VCaP (cell line): ENCODE results near the gene DNAJB9.

Source experiments
- H3K27ac ChIP-seq: fragments of 450-650 bp; 2 replicates; pipeline ENCODE4 v1.5.1; 2017
- TF ChIP-seq, protein P1 (sequence below): fragments of 450-650 bp; conservative IDR thresholded peaks from 2 replicates; pipeline ENCODE4 v1.5.1; 2017; ENCODE audit warnings: mild to moderate bottlenecking, moderate library complexity

Gene DNAJB9

DNA sequence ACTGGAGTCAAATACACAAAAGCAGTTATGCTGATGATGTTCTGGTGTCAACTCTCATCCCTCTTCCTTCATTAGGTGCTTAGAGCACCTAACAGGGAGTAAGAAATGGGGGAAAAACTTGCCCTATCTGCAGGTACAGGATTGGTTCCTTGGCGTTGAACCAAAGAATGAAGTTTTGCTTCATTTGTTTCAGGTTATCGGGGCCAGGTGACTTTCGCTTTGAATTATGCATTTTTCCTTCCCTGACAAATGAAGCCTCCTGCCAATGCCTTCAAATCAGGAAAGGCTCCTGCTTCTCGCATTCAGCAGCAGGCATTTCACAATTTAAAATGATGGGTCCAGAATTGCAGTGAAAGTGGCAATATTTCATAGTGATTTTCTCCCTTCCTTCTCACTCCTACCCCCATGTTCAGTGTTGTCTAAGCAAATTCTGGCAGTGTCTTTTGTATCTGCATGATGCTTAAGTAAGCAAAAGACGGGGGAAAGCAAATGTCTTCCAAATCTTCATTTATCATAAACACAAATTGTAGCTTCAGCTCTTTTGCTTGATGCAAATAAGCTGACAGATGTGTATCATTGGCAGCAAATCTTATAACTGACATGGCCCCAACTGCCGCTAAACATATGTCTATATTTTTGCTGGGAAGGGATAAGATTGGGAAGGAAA lies 29.4 kb downstream of the DNAJB9 start:
- TF ChIP-seq, protein P1, sequence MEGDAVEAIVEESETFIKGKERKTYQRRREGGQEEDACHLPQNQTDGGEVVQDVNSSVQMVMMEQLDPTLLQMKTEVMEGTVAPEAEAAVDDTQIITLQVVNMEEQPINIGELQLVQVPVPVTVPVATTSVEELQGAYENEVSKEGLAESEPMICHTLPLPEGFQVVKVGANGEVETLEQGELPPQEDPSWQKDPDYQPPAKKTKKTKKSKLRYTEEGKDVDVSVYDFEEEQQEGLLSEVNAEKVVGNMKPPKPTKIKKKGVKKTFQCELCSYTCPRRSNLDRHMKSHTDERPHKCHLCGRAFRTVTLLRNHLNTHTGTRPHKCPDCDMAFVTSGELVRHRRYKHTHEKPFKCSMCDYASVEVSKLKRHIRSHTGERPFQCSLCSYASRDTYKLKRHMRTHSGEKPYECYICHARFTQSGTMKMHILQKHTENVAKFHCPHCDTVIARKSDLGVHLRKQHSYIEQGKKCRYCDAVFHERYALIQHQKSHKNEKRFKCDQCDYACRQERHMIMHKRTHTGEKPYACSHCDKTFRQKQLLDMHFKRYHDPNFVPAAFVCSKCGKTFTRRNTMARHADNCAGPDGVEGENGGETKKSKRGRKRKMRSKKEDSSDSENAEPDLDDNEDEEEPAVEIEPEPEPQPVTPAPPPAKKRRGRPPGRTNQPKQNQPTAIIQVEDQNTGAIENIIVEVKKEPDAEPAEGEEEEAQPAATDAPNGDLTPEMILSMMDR = no peak
- H3K27ac ChIP-seq = peak overlapping the region; percentile 61

DNA sequence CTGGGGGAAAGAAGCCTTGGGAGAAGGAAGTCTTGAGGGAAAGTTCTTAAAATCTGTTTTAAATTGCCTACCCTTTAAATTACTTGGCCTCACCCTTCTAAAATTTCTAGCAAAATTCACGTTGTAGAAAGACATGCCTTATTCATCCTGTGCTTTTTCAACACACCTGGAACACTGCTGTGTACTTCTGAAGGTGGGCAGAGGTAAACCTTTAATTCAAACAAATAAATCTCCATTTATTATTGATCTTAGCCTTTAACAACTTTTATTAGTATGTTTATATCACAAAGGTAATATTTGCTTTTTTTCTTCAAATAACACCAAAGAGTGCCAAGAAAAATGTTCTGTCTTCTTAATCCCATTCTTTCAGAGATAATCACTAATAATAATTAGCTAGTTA lies 30.7 kb downstream of the DNAJB9 start:
- peak overlapping the region; percentile 61 for H3K27ac ChIP-seq
- TF ChIP-seq, protein P1 = no peak

DNA sequence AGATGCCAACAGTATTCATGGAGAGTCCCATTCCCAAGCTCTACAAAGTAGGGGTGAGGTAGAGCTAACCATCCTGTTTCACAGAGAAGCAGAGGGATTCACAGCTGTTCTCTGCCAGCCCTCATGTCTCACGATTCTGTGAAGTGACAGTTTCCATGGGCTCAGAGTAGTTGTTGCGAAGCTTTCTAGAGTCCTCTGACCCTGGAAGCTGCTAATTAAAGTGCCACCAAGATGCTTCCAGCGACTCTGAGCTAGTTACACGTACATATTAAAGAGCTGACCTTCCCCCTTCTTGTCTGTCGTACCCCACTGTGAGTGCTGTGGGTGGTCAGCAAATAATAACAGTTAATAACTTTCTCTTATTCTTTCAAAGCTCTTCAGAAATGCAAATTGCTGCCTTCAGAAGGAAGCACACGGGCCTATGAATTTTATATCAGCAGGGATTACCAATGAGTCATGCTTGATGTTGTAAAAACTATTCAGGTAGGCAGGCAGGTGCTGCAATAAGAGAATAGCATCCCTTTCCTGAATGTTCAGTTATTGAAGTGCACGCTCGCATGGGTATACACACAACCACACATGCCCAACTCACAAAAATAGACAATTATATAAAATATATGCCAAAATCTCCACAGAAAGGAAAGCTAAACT lies 34.1 kb downstream of the DNAJB9 start:
- no peak overlapping the region for H3K27ac ChIP-seq
- TF ChIP-seq, protein P1 = no peak

DNA sequence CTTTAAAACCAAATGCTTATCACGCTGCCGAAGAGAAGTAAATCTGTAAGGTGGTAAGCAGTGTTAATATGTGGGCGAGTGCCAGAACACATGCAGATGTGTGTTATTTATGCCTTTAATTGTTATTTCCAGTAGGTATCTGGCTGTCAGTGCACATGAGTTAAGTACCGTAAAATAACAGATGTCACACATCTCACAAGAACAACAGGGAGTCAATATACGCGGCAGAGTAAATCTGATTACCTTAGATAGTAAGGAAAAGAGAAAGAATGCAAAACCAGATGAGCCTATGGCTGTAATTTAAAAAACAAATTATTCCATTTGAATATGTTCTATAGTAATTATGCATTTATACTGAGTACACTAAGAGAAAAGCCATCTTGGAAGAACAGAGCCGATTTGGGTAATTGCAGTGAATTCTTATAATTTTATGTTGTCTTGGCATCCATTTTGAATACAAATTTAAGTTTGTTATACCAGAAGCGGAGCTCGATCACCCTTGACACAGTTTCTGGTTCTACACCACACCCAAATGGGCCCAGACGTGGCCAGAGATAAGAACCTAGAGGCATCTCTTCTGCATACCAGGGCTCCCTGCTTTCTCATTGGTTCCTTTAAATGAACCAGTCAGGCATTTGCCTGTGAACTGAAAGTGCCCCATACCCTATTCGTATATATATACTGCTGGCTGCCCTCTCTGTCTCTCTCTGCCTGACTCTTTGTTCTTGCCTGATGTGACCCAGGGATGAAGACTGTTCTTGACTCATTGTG lies 34.8 kb downstream of the DNAJB9 start:
- TF ChIP-seq, protein P1 = no peak
- H3K27ac ChIP-seq = no peak overlapping the region

DNA sequence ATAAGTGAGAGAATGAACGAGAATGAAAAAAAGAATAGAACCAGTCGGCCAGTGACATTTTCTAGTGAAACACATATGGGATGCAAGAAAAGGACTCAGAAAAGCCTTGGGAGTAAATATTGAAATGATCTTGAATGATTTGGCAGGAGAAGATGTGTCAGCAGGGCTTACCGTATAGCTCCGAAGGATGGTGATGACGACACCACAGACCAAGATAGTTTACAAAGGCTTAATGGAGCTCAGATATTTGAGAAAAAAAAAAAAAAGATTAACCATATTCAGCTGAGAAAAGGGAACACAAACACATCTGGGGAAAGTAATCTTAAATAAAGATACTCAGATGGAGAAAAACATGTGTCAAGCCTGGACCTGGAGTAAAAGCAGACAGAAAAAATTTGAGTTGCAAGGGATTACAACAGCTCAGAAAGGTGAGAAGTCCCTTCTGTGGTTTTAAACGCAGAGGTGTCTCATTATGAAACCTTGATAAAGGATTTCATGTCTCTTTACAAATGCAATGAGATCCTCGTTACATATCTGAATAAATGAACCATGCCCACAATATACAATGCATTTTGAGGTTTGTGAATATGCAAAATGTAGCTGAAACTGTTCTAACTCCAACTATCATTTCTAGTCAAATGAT lies 36.0 kb downstream of the DNAJB9 start:
- no peak overlapping the region for H3K27ac ChIP-seq
- TF ChIP-seq, protein P1 = no peak

DNA sequence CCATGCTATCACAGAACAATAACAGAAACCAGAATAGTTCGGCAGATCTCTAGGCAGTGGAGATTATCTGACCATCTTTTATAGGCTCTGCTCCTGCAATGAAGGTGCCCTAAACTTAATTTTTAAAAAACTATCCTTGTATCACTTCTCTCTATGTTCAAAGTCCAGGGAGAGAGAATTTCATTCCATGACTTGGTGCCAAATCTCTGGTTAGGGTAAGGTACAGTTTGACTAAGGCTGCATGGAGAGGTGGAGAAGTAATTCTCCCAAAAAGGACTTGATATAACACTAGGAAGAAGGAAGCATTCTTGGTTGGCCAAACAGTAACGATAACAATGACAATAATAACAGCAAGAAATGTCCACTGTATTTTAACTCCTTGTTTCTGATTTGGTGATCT lies 40.0 kb downstream of the DNAJB9 start:
- TF ChIP-seq, protein P1 = no peak
- H3K27ac ChIP-seq = peak overlapping the region; percentile 97

DNA sequence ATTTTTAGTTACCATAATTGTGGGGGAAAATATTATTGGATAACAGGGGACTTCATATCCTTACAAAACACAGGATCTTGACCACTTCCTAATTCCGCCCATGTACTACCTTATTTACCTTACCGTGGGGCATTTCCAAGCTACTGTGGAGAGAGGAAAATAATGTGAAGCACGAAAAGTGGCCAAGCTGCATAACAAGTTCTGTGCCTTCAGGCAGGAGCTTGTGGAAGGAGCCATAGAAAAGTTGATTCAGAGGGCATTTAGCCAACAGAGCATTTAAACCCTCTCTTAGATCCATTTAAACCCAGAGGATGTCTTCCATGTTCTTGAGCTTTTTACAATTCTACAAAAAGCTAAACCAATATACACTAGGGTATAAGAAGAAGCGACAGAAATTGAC lies 41.6 kb downstream of the DNAJB9 start:
- TF ChIP-seq, protein P1 = no peak
- peak overlapping the region; percentile 97 for H3K27ac ChIP-seq
